Measurements from ENCODE around the gene EXOC3L4.

GRCh38 chr14:103151270-103151945 lies 56.9 kb downstream of the EXOC3L4 start:
- TF ChIP-seq, protein P1, sequence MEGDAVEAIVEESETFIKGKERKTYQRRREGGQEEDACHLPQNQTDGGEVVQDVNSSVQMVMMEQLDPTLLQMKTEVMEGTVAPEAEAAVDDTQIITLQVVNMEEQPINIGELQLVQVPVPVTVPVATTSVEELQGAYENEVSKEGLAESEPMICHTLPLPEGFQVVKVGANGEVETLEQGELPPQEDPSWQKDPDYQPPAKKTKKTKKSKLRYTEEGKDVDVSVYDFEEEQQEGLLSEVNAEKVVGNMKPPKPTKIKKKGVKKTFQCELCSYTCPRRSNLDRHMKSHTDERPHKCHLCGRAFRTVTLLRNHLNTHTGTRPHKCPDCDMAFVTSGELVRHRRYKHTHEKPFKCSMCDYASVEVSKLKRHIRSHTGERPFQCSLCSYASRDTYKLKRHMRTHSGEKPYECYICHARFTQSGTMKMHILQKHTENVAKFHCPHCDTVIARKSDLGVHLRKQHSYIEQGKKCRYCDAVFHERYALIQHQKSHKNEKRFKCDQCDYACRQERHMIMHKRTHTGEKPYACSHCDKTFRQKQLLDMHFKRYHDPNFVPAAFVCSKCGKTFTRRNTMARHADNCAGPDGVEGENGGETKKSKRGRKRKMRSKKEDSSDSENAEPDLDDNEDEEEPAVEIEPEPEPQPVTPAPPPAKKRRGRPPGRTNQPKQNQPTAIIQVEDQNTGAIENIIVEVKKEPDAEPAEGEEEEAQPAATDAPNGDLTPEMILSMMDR (IDR thresholded peaks at IDR 0.05; ENCODE audit: low read depth, low read length): no peak
- TF ChIP-seq EZH2phosphoT487 (IDR thresholded peaks at IDR 0.05; ENCODE audit: low read depth): no peak

Measured in OCI-LY3 (cell line).